ENCODE measurements around the gene AADACL2.

The AADACL2 gene

GRCh38 chr3:151806838-151807237 lies 73.1 kb downstream of the AADACL2 start:
- Mint-ChIP-seq H3K27ac (no peak overlapping the region), H3K27me3 (no peaks in the 10 kb centered on the region), H3K4me1 (no peaks in the 10 kb centered on the region), H3K4me3 (no peak overlapping the region), H3K9me3 (no peaks in the 10 kb centered on the region), H3K36me3 (no peaks in the 10 kb centered on the region)
- CTCF ChIA-PET = no interaction called here
- DNase-seq = no peak
